HG02852 (cell line): ENCODE results near the gene SERP1.

Experiments
- ATAC-seq: cut with Tn5 transposase; IDR thresholded peaks from one replicate; pipeline ENCODE4 v1.9.1; 2021; ENCODE audit warnings: mild to moderate bottlenecking, moderate library complexity; ENCODE audit not compliant: unreplicated experiment

SERP1 gene

DNA sequence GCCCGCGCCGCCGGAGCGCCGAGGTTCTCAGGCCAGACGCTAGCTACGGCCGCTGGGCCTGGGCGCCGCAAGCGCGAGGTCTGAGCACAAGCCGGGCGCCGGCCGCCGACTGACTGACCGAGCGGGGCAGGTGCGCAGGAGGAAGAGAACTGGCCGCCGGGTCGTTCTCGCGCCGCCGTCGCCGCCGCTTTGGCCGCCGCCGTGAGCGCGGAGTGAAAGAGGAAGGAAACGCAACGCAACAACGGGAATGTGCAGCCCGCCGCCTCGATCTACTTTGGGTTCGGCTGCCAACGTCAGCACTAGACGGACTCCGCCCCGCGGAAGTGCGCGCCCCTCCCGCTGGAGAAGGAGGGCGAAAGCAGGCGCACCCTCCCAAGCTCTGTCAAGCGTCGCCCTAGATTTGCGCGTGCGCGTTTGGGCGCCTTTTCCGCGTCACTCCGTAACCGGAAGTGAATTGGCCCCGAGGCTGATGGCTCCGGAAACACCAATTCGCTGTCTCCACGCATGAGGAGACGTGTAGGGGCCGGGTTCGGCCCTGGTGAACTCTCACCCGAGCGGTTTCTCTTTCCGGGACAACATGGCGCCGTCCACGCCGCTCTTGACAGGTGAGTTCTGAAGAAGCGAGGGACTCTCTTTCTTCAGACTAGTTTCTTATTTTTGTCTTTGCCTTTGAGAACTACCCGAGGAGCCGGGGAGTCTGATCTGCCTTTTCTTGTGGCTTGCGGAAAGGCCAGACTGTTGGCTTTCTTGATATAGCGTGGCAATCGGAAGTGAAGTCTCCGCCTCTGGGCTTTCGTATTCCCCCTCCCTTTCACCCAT, at the start of gene SERP1, which contains the start of gene EIF2A:
Gene SERP1 (minus strand): TSS at position 271 of the 819 bp plus-strand sequence. CDS start 361 bp downstream, outside the sequence.
Gene EIF2A (plus strand): TSS at position 562 of the 819 bp plus-strand sequence. CDS start 16 bp downstream, at position 578.
- ATAC-seq, result peak; percentile 89

DNA sequence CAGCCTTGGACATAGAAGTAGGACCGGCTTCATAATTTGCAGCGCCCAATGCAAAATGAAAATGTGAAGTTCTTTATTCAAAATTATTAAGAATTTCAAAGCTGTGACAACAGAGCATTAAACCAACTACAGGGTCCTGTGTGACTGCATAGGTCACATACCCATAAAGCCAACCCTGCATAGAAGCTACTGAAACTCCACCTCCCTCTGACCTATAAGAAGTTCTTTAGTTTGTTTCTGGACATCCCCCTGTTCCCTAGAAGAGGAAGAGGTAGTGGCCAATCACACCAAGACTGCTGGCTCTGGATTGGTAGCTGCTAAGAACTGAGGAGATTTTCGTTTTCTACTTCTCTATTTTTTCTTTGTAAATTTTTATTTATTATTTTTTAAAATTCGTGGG, 47.9 kb upstream of the SERP1 start:
- ATAC-seq, result no peak

- no peak for ATAC-seq
Observed at GRCh38 chr3:150589759-150590158, 43.5 kb upstream of the SERP1 start.

GRCh38 chr3:150588027-150588830, 41.9 kb upstream of the SERP1 start:
- no peak for ATAC-seq

GRCh38 chr3:150583028-150583427, 36.7 kb upstream of the SERP1 start:
- ATAC-seq, result peak; percentile 65

GRCh38 chr3:150582620-150583019, 36.3 kb upstream of the SERP1 start:
- peak; percentile 69 for ATAC-seq

- no peak for ATAC-seq
Observed at GRCh38 chr3:150581174-150581573, 34.9 kb upstream of the SERP1 start.

DNA sequence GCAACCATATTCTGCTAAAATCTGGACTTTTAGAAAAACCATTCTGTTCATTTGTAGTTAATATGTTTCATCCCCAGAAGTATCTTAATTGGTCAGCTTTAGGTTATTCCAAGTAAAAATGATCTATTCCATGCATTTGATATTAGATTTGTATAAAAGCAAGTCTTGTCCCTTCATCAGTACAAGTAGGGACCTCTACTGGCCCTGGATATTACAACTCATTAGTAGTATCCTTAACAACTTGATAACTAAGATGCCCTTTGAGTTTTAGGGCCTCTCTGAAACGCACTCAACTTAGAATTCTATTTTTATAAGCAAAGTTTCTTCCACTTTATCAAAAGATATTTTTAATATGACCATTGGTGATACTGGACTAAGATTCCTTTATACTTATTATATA, 31.6 kb upstream of the SERP1 start:
- no peak for ATAC-seq

- no peak for ATAC-seq
Observed at GRCh38 chr3:150567328-150567727, 21.0 kb upstream of the SERP1 start.

GRCh38 chr3:150564243-150564642, 17.9 kb upstream of the SERP1 start:
- ATAC-seq, result no peak

DNA sequence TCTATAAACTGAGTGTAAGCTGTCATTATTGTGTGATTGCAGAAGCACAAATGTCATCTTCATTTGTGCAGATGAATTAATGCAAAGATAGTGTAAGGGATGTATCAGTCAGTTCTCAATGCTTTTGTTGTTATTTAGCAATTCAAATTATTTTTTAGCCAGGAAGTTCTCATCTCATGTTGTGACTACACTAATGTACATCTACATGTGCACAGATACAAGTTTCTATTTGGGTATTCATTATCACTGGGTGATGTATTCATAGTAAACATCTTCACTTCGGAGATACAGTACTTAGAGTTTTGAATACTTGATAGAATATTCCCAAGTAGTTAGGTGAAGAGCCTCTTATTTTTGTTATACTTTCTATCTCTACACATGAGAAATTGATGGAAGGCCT, 11.4 kb upstream of the SERP1 start:
- no peak for ATAC-seq

- no peak for ATAC-seq
Observed at GRCh38 chr3:150556792-150557191, 10.5 kb upstream of the SERP1 start.

DNA sequence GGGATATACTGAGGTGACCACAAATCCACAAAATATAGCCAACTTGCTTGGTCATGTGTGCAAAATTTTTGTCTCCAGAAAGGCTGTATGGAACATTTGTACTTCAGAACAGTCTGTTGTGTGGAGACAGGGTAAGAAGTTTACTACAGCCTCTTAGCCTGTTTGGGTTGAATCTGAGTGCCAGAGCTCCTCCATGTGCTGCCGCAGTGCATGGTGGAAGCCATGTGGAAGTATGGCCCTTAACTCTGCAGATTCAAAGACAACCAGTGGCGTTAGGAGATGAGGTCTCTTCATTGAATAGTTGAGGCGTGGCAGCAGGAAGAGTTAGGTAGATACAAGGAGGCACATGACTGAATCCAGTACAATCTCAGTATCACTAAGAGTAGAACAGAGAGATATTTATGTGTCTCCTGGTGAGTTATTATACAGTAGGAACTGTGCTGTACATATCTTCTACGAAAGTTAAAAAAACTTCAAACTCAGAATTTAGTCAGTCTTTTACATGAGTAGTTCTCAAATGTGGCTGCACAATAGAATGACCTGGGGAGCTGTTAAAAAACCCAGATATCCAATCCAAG, 9.7 kb upstream of the SERP1 start:
- ATAC-seq, result no peak

GRCh38 chr3:150547045-150547741, 897 bp upstream of the SERP1 start:
- no peak for ATAC-seq

DNA sequence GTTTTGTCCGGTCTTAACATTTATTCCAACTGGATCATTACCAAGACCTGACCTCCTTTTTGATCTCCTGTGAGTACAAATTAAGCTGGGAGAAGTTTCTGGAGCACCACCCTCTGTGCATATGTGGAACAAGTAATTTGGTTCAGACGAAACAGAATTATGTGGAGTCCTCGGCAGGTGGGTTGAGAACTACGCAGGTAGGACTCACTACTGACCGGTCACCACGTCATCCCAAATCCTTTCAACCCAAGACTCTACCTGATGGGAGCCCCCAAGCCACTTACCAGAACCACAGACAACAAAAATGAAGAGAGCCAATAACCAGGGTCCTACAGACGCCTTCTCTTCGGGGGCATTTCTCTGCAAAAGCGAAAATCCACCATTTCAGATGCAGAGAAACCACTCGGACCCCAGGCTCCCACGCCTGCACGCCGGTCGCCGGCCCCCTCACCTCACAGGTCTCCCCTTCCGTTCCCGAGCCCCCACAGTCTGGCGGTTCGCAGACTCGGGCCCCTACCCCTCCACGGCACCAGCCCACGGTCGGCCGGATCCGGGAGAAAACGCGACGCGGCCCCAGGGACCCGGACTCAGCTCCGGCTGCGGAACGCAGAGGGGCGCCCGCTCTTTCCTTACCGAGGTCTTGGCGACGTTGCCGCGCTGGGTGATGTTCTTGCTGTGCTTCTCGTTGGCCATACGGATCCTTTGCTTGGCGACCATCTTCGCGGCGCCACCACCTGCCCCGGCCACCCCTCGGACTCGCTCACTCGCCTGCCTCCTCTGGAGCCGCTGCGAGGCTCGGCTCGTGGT, 674 bp downstream of the SERP1 start:
- no peak for ATAC-seq

DNA sequence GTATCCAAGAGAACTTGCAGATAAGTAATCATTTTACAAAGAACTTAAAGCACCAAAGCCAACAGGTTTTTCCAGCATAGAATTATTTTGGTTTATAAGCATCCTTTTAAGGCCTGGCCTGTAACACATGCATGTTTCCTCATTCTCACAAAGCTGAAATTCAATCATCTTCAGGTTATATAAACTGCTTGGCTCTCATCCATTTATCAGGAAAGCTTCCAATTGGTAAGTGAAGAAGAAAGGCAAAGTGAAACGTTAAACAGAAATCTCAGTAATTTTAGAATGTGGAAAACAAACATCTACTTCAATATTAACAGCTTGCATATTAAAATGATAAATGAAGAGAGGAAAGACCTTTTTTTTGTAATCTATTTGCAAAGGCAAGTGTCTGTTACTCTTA, 1.6 kb downstream of the SERP1 start:
- ATAC-seq, result no peak

- no peak for ATAC-seq
Observed at GRCh38 chr3:150544041-150544440, 2.3 kb downstream of the SERP1 start.

DNA sequence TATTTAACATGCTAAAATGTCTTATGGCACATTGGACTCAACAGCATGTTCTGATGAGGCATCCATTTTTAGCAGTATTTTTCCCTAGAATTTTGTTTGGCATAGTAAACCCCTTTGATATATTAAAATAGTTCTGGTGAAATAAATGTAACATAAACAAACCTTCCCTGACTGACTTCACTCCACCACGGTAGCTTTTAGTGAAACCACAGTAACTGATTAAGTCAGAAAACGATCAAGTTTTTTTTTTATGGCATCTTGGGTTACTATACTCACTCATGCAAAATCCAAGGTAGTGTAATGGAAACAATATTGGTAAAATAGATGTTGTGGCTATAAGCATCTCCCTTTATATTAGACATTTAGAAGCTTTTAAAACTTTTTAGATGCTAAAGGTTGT, 2.8 kb downstream of the SERP1 start:
- no peak for ATAC-seq

DNA sequence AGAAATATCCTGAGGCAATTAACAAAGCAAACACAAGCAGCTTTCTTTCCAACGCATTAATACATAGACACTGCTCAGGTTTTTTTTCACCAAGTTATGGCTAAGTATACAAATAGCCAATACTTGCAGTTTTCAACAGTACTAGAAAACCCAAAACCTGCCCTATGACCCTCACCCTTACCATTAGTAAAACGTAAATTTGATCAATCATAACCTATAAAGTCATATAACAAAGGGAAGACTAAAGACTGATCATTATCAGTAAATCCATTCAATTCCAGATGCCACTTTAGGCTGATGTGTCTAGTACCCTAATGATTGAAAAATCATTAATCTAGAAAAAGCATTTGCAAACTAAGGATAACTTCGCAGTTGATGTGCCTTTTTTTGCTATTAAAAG, 3.2 kb downstream of the SERP1 start:
- ATAC-seq, result no peak

DNA sequence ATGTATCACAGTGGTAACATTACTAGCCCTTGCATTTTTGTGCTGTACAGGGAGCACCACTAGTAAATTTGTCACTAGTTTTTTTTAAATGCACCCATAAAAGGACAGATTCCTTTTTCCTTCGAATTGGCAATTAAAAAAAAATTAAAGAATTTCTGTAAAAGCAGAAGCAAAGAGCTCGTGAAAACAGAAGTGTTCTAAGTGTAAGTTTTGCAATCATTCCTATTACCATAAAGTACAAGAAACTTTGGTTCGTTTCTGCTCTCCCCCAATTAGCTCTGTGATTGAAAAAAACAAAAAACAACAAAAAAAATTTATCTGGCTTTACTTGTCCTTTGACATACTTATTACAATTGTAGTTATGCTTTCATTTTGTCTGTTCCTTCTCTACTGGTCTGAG, 5.3 kb downstream of the SERP1 start:
- no peak for ATAC-seq
